ENCODE data around the gene CLEC20A.

DNA sequence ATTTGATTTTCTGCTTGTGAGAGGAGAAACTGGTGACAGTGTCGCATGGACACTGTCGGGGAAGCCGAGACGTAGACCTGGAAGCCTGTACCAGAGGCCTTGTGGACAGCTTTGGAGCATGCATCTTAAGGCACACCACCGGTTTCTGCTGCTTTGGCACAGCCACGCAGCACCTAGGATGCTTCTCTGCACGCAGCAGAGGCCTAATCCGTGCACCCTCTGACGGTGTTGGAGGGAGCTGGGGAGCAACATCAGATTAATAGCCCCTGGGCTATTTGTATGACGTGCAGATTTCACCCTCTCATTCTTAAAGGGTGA, 46.5 kb upstream of the CLEC20A start:
- TF ChIP-seq POLR2A (IDR thresholded peaks at IDR 0.05; ENCODE audit: low read length): no peak
- TF ChIP-seq GATA1 (IDR thresholded peaks at IDR 0.05; ENCODE audit: low read depth, low read length): no peak
